Breast epithelium (tissue), 4 donors: ENCODE data around the gene TTC28. TPM values are rescaled to one million over a fixed set of nuclear protein-coding genes. Genes with fewer than 3 reads are reported as not detected.

Experiments
- DNase-seq, 2 donors: peaks; one replicate each; pipeline ENCODE4 v3.0.0-alpha.2; 2019; ENCODE audit warnings: low spot score in 2 of 2
- H3K27ac ChIP-seq, 2 donors: fragments of 200-600 bp; sonication (generic) in 1 of 2; one replicate each; pipeline ENCODE4 v1.5.1; 2016 to 2019; ENCODE audit warnings: mild to moderate bottlenecking in 1 of 2
- H3K27me3 ChIP-seq, 2 donors: fragments of 200-600 bp; sonication (generic) in 1 of 2; one replicate each; pipeline versions ENCODE4 v1.5.1 to v1.6.0; 2017 to 2019; ENCODE audit warnings: control low read depth in 1 of 2, mild to moderate bottlenecking in 1 of 2
- H3K36me3 ChIP-seq: fragments of 200-600 bp; one replicate; pipeline ENCODE4 v1.5.1; 2019
- H3K4me1 ChIP-seq, 2 donors: fragments of 200-600 bp; sonication (generic); one replicate each; pipeline ENCODE4 v1.5.1; 2016 to 2019; ENCODE audit warnings: control low read depth in 1 of 2
- H3K4me3 ChIP-seq, 3 donors: fragments of 200-600 bp; sonication (generic); 1 replicate in 2 of 3; 2 replicates in 1 of 3; pipeline ENCODE4 v1.5.1; 2016 to 2019; ENCODE audit warnings: mild to moderate bottlenecking in 3 of 3, moderate library complexity in 2 of 3
- H3K9me3 ChIP-seq, 2 donors: fragments of 200-600 bp; sonication (generic) in 1 of 2; one replicate each; pipeline ENCODE4 v1.5.1; 2016 to 2019; ENCODE audit warnings: control low read depth in 1 of 2
- POLR2A ChIP-seq: fragments of 450-650 bp; IDR thresholded peaks from one replicate; pipeline ENCODE4 v1.6.1; 2016; ENCODE audit warnings: antibody characterized with exemption, mild to moderate bottlenecking, moderate library complexity
- POLR2AphosphoS5 ChIP-seq, 3 donors: sonication (generic); formaldehyde crosslinking; IDR thresholded peaks; one replicate each; pipeline ENCODE4 v1.6.1; 2017; ENCODE audit warnings: antibody characterized with exemption in 3 of 3
- intact Hi-C: fragments of 100-400 bp; cut with DNase I; formaldehyde crosslinking; loops from one replicate; pipeline ENCODE4 v1.15.1; 2023; ENCODE audit warnings: low total_unique reads
- total RNA-seq, 3 donors: library from RNA; depleted of rRNA; stranded (reverse); fragments of >200 nt; gene quantifications; one replicate each; pipeline ENCODE4 v1.1.0, GENCODE V29; 2016
- TF ChIP-seq, protein P1 (sequence below), 3 donors: fragments of 450-650 bp; IDR thresholded peaks; one replicate each; pipeline ENCODE4 v1.5.1; 2016 to 2017; ENCODE audit warnings: antibody characterized with exemption in 3 of 3, mild to moderate bottlenecking in 3 of 3, moderate library complexity in 3 of 3

Gene TTC28
- total RNA-seq, 3 donors from 2014 or later, result 33.5 to 43.3 (median 40.2) TPM

DNA sequence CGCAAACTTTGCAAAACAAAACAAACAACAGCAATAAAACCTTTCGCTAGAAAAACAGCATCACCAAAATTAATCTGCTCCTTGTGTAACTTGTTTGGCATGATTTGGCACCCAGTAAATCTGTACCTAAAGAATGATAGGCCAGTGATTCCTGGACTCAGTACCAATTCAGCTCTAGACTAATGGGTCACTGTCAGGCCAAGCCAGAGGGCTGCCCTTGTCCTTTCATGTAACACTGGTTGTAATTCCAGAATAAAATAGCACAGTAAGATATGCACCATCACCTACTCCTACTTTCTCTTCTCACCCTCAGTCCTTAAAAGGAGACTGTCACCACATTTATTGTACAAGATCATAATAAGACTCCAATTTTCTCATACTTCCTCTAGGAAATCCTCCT, 419.0 kb downstream of the TTC28 start:
- H3K27ac ChIP-seq, result no peak overlapping the region
- H3K27me3 ChIP-seq, result no peaks in the 10 kb centered on the region

DNA sequence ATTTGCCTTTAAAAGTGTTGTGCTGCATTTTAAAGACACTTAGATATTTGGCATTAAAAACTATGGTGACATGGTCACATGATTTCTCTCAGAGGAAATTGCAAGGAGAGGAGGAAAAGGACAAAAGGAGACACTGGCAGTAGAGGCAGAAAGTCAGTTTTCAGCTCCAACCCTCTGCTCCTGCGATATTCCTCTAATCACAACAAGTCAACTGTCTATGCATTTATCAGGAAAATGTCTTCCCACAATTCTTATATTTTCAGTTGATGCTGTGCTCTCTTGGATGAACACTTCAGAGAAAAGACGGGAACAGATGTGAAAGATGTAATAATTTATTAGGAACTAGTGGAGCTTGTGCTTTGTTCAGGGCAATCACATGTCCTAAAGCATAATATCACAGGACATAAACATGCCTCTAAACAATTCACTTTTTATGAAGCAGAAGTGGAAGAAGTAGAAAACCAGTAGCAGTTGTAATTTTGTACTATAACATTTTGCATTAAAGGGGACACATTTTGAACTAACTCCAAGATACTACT, 419.8 kb downstream of the TTC28 start:
- Histone ChIP-seq H3K4me1 (no peaks in the 10 kb centered on the region), H3K27me3 (no peaks in the 10 kb centered on the region), H3K27ac (no peak overlapping the region), H3K36me3 (no peaks in the 10 kb centered on the region), H3K9me3 (no peaks in the 10 kb centered on the region), H3K4me3 (no peak overlapping the region)
- intact Hi-C loops, result no loop called here
- DNase-seq, result no peak
- TF ChIP-seq POLR2AphosphoS5 (IDR thresholded peaks at IDR 0.05), result no peak
- no peak for TF ChIP-seq POLR2A
- TF ChIP-seq, protein P1, sequence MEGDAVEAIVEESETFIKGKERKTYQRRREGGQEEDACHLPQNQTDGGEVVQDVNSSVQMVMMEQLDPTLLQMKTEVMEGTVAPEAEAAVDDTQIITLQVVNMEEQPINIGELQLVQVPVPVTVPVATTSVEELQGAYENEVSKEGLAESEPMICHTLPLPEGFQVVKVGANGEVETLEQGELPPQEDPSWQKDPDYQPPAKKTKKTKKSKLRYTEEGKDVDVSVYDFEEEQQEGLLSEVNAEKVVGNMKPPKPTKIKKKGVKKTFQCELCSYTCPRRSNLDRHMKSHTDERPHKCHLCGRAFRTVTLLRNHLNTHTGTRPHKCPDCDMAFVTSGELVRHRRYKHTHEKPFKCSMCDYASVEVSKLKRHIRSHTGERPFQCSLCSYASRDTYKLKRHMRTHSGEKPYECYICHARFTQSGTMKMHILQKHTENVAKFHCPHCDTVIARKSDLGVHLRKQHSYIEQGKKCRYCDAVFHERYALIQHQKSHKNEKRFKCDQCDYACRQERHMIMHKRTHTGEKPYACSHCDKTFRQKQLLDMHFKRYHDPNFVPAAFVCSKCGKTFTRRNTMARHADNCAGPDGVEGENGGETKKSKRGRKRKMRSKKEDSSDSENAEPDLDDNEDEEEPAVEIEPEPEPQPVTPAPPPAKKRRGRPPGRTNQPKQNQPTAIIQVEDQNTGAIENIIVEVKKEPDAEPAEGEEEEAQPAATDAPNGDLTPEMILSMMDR (IDR thresholded peaks at IDR 0.05), result no peak

More for the DNA sequence above, 419.0 kb downstream of the TTC28 start:
- Histone ChIP-seq H3K9me3 (no peaks in the 10 kb centered on the region), H3K36me3 (no peaks in the 10 kb centered on the region), H3K4me1 (no peaks in the 10 kb centered on the region), H3K4me3 (no peak overlapping the region)
- DNase-seq, result no peak
- TF ChIP-seq POLR2A, result no peak
- TF ChIP-seq, protein P1 (IDR thresholded peaks at IDR 0.05), result no peak
- TF ChIP-seq POLR2AphosphoS5 (IDR thresholded peaks at IDR 0.05), result no peak
- intact Hi-C loops, result no loop called here

DNA sequence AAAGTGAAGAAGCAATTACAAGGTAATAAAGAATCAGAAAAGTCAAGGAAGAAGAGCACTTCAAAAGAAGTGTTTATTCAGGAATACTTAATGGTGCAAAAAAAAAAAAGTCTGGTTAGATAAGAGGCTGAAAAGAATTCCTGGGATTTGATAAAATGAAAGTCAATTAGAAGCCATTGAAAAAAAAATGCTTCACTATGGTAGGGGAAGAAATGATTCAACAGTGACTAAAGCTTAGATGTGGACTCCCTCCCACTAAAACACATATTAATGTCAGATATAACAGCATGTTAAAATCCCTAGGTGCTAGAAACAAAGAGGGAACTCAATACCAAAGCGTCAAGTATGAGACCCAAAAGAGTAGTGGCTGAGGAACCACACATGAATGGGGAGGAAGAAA, 425.2 kb downstream of the TTC28 start:
- Histone ChIP-seq H3K4me3 (no peak overlapping the region), H3K27ac (no peak overlapping the region), H3K27me3 (no peaks in the 10 kb centered on the region), H3K9me3 (no peaks in the 10 kb centered on the region), H3K36me3 (no peaks in the 10 kb centered on the region), H3K4me1 (no peaks in the 10 kb centered on the region)
- no peak for DNase-seq
- intact Hi-C loops, result no loop called here
- TF ChIP-seq POLR2A, result no peak
- TF ChIP-seq, protein P1 (IDR thresholded peaks at IDR 0.05), result no peak
- TF ChIP-seq POLR2AphosphoS5 (IDR thresholded peaks at IDR 0.05), result no peak

GRCh38 chr22:28252539-28252938, 427.1 kb downstream of the TTC28 start:
- intact Hi-C loops, result no loop called here
- Histone ChIP-seq H3K36me3 (no peaks in the 10 kb centered on the region), H3K27me3 (no peaks in the 10 kb centered on the region), H3K27ac (no peak overlapping the region), H3K9me3 (no peaks in the 10 kb centered on the region), H3K4me3 (no peak overlapping the region), H3K4me1 (no peaks in the 10 kb centered on the region)
- no peak for DNase-seq
- TF ChIP-seq, protein P1 (IDR thresholded peaks at IDR 0.05), result no peak
- TF ChIP-seq POLR2AphosphoS5 (IDR thresholded peaks at IDR 0.05) (no peak), POLR2A (no peak)

DNA sequence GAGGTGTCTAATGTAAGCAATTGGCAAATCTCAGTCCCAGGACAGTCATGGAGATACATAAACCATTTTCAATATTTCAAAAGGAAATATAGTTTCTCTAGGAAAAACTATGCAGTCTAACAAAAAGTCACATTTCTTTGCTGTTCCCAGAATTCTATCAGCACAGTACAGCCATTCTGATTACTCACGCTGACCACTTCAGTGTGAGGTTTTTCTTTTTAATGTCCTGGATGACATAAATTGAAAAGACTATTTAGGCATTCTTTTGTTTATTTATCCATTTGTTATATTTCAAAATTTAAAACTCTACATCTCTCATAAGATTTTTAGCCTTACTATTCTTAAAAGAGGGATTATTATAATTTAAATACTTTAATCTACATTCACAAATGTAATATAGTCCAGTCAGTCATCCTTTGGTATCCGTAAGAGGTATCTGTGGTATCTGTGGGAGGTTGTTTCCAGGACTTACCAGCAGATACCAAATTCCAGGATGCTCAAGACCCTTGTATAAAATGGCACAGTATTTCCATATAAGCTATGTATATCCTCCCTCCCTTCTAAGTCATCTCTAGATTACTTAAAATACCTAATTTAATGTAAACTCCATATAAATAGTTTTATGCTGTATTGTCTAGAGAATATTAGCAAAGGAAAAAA, 429.5 kb downstream of the TTC28 start:
- intact Hi-C loops, result no loop called here
- Histone ChIP-seq H3K4me1 (no peaks in the 10 kb centered on the region), H3K9me3 (no peaks in the 10 kb centered on the region), H3K27ac (no peak overlapping the region), H3K4me3 (no peak overlapping the region), H3K27me3 (no peaks in the 10 kb centered on the region), H3K36me3 (no peaks in the 10 kb centered on the region)
- TF ChIP-seq POLR2AphosphoS5 (IDR thresholded peaks at IDR 0.05), result no peak
- TF ChIP-seq, protein P1 (IDR thresholded peaks at IDR 0.05), result no peak
- no peak for TF ChIP-seq POLR2A
- no peak for DNase-seq
